Upper lobe of left lung (tissue), 4 donors: ENCODE data around the gene RRP1.

Source experiments
- EP300 ChIP-seq, 4 donors: sonication (generic); formaldehyde crosslinking; IDR thresholded peaks; one replicate each; pipeline ENCODE4 v1.5.1; 2017; ENCODE audit warnings: antibody characterized with exemption in 4 of 4, control low read depth in 2 of 4
- POLR2A ChIP-seq, 4 donors: fragments of 450-650 bp; IDR thresholded peaks; one replicate each; pipeline ENCODE4 v1.5.1; 2016 to 2017; ENCODE audit warnings: antibody characterized with exemption in 4 of 4, mild to moderate bottlenecking in 2 of 4
- TF ChIP-seq, protein P1 (sequence below), 6 experiments: fragments of 450-650 bp in 4 of 6; fragments of 200-600 bp in 2 of 6; sonication (generic) in 2 of 6; IDR thresholded peaks; one replicate each; pipeline ENCODE4 v1.5.1; 2016 to 2019; ENCODE audit warnings: antibody characterized with exemption in 6 of 6

DNA sequence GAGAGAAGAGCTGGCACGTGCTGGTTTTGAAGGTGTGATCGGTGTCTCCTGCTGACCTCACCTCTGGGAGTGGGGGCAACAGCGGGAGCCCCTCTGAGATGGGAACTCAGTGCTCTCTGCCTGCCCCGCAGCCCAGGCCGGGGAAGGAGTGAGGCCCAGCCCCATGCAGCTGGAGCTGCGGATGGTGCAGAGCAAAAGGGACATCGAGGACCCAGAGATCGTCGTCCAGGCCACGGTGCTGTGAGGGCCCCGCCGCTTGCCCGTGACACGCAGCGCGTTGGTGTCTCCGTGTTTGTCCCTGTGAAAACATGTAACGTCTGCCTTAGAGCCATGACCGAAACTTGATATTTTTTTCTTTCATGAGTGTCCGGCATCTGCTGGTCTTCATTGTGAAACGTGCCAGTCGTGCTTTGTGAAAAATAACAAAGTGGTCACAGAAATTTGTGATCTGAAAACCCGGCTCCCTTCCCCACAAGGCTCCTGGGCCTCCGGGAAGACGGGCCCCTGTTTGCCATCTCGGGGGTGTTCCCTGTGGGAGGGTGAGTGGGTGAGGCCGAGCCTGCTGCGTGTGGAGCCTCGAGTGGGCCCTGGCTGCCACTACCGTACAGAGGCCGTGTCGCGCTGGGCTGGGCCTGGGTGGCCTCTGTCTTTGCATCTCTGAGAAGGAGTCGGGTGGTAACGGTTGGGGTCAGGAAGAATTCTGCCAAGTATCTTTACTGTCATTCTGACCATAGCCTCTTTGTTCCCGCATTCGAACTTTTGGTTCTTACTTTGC, 33.4 kb upstream of the RRP1 start:
- TF ChIP-seq, protein P1, sequence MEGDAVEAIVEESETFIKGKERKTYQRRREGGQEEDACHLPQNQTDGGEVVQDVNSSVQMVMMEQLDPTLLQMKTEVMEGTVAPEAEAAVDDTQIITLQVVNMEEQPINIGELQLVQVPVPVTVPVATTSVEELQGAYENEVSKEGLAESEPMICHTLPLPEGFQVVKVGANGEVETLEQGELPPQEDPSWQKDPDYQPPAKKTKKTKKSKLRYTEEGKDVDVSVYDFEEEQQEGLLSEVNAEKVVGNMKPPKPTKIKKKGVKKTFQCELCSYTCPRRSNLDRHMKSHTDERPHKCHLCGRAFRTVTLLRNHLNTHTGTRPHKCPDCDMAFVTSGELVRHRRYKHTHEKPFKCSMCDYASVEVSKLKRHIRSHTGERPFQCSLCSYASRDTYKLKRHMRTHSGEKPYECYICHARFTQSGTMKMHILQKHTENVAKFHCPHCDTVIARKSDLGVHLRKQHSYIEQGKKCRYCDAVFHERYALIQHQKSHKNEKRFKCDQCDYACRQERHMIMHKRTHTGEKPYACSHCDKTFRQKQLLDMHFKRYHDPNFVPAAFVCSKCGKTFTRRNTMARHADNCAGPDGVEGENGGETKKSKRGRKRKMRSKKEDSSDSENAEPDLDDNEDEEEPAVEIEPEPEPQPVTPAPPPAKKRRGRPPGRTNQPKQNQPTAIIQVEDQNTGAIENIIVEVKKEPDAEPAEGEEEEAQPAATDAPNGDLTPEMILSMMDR (IDR thresholded peaks at IDR 0.05), result no peak
- TF ChIP-seq POLR2A (IDR thresholded peaks at IDR 0.05) (no peak), EP300 (IDR thresholded peaks at IDR 0.05) (no peak)
